Measurements from ENCODE around the gene OTOG.

OTOG gene

DNA sequence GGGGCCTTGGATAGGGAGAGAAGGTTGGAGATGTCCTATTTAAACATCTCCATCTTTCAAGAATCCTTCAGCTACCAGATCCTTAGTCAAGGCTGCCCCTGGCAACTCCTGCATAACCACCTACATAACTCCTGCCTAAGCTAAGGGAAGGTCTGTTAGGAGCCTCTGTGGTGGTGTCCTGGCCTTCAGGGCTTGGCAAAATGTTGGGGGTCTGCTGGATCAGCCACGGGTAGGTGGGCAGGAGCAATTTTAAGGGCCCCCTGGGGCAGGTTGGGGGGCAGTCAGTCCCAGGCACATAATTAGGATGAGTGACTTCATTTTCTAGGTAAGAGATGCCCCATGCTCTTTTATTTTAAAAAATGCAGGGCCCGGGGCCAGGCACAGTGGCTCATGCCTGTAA, 28.7 kb upstream of the OTOG start:
- Histone ChIP-seq H3K4me3 (ENCODE audit: low read depth in 1 of 2, low read length in 1 of 2) (no peak overlapping the region), H3K27ac (no peak overlapping the region), H3K27me3 (no peaks in the 10 kb centered on the region), H3K4me1 (ENCODE audit: control insufficient read depth in 1 of 2, insufficient read depth in 1 of 2, low read depth in 1 of 2, low read length in 1 of 2) (no peaks in the 10 kb centered on the region), H3K9me3 (no peaks in the 10 kb centered on the region), H3K36me3 (no peaks in the 10 kb centered on the region)
- TF ChIP-seq, protein P1, sequence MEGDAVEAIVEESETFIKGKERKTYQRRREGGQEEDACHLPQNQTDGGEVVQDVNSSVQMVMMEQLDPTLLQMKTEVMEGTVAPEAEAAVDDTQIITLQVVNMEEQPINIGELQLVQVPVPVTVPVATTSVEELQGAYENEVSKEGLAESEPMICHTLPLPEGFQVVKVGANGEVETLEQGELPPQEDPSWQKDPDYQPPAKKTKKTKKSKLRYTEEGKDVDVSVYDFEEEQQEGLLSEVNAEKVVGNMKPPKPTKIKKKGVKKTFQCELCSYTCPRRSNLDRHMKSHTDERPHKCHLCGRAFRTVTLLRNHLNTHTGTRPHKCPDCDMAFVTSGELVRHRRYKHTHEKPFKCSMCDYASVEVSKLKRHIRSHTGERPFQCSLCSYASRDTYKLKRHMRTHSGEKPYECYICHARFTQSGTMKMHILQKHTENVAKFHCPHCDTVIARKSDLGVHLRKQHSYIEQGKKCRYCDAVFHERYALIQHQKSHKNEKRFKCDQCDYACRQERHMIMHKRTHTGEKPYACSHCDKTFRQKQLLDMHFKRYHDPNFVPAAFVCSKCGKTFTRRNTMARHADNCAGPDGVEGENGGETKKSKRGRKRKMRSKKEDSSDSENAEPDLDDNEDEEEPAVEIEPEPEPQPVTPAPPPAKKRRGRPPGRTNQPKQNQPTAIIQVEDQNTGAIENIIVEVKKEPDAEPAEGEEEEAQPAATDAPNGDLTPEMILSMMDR (IDR thresholded peaks at IDR 0.05): no peak

DNA sequence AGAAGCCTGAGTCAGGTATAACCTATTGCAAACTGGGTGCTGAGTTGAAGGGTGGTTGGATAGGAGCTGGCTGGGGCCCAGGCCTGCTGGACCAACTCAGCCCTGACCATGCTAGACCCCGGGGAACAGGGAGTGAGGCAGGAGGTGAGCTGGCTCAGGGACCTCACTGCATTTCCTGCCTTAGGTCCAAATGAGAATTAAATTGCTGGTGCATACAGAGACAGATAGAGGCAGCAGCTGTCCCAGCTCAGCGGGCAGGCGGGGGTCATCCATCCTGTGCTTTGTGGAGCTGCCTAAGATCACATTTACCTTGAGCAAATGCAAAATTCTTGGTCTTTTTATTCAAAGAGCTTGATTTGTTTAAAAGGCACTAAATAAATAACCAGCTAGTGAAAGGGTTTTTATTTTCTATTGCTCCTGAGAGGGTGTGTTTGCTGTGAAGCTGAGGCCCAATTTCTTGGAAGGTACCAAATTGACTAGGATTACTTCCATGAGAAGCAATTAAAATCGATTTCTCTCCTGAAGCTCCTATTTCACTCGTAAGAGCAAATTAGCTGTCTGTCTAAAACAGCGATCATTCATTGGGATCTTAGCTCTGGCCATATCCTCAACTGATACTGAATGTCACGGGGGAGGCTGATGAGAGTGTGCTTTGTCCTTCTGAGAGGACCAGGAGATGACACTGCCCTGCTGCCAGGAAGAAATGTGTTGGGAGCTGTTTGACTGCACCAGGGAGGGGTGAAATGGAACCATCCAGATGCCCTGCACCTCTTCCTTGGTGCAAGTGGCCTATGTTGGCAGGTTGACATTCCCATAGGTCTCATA, 27.8 kb upstream of the OTOG start:
- Histone ChIP-seq H3K27ac (no peak overlapping the region), H3K9me3 (no peaks in the 10 kb centered on the region), H3K4me3 (ENCODE audit: low read depth in 1 of 2, low read length in 1 of 2) (no peak overlapping the region), H3K4me1 (ENCODE audit: control insufficient read depth in 1 of 2, insufficient read depth in 1 of 2, low read depth in 1 of 2, low read length in 1 of 2) (no peaks in the 10 kb centered on the region), H3K36me3 (no peaks in the 10 kb centered on the region), H3K27me3 (no peaks in the 10 kb centered on the region)
- TF ChIP-seq, protein P1 (IDR thresholded peaks at IDR 0.05): no peak

DNA sequence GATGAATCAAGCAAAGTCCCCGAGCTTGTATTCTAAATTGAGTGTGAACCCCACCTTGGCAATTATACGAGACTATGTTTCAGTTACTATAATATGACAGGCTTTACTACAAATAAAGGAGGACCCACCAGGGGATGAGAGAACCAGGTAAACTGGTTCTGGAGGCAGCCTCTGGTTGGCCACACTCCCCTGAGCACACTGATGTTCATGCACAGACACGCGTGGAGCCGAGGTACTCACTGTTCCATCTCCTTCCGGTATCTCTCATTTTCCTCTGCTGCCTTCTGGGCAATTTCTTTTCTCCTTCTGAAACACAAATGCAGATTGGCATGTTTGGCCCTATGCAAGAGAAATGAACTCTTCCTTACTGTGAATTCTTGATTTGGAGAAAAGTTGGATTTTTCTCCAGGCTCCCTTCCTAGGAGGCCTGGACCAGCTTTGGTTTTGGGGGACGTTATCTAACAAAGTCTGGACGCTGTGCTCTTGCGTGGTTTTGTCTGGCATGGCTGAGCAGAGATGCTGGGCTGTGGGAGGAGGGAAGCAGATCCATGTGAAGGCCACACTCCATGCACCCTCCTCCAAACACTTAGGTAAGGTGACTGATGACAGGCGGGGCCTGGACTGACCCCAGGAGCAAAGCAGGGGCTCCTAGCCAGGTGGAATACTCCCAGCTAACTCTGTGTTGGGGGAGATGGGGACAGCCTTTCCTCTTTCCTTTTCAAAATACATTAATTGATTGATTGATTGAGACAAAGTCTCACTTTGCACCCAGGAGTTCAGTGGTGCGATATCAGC, 25.8 kb upstream of the OTOG start:
- no peaks in the 10 kb centered on the region for H3K36me3 ChIP-seq
- no peak overlapping the region for H3K27ac ChIP-seq
- TF ChIP-seq, protein P1 (IDR thresholded peaks at IDR 0.05): no peak
- H3K4me3 ChIP-seq (ENCODE audit: low read depth in 1 of 2, low read length in 1 of 2): no peak overlapping the region
- H3K9me3 ChIP-seq: no peaks in the 10 kb centered on the region
- no peaks in the 10 kb centered on the region for H3K27me3 ChIP-seq
- no peaks in the 10 kb centered on the region for H3K4me1 ChIP-seq (ENCODE audit: control insufficient read depth in 1 of 2, insufficient read depth in 1 of 2, low read depth in 1 of 2, low read length in 1 of 2)

DNA sequence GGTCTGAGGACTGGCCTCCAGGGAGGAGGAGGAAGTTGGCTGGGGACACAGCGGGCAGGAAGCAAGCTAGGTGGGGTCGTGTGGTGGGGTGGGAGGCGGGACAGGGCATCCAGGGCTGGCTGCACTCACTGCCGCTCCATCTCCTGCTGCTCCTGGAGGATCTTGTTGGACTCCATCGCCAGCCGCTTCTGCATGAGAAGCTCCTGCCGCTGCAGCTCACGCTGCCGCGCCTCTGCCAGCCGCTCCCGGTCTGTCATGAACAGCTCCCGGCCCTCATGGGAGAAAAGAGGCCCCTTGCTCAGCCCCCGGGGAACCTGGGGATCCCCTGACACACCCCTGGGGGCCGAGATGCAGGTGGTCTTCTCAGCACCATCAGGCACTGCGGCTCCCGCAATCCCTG, 24.4 kb upstream of the OTOG start:
- no peaks in the 10 kb centered on the region for H3K4me1 ChIP-seq (ENCODE audit: control insufficient read depth in 1 of 2, insufficient read depth in 1 of 2, low read depth in 1 of 2, low read length in 1 of 2)
- TF ChIP-seq, protein P1 (IDR thresholded peaks at IDR 0.05): no peak
- no peaks in the 10 kb centered on the region for H3K36me3 ChIP-seq
- H3K4me3 ChIP-seq (ENCODE audit: low read depth in 1 of 2, low read length in 1 of 2): no peak overlapping the region
- H3K27me3 ChIP-seq: no peaks in the 10 kb centered on the region
- no peaks in the 10 kb centered on the region for H3K9me3 ChIP-seq
- H3K27ac ChIP-seq: no peak overlapping the region

DNA sequence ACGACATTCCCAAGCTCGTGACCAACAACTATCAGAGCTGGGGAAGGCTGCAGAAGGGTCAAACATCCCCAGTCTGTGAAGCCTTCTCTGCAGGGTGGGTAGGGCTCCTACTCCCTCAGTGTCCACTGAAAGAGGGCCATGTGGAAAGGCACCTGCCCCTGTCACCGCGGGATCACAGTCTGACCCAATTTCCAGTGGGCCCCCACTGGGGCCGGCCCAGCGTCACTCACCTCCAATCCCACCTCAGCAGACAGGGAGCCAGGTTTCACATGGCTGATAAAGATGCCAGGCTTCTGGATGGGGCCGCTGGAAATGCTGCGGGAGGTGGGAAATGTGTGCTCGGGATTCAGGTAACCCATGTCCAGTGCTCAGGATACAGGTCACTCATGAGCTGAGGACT, 22.8 kb upstream of the OTOG start:
- Histone ChIP-seq H3K27ac (no peak overlapping the region), H3K4me3 (ENCODE audit: low read depth in 1 of 2, low read length in 1 of 2) (no peak overlapping the region), H3K9me3 (no peaks in the 10 kb centered on the region), H3K27me3 (no peaks in the 10 kb centered on the region), H3K4me1 (ENCODE audit: control insufficient read depth in 1 of 2, insufficient read depth in 1 of 2, low read depth in 1 of 2, low read length in 1 of 2) (no peaks in the 10 kb centered on the region), H3K36me3 (no peaks in the 10 kb centered on the region)
- TF ChIP-seq, protein P1 (IDR thresholded peaks at IDR 0.05): no peak
